Fibroblast of the aortic adventitia (primary cell): ENCODE data around the gene CHST2. TPM values are rescaled to one million over a fixed set of nuclear protein-coding genes. Genes with fewer than 3 reads are reported as not detected.

ENCODE experiments used
- DNase-seq: peaks from one replicate; pipeline ENCODE4 v3.0.0-alpha.2; 2010; ENCODE audit warnings: low read depth
- H3K4me3 ChIP-seq: 2 replicates; pipeline ENCODE4 v1.5.1; 2011; ENCODE audit warnings: low read depth, mild to moderate bottlenecking, control low read depth, low read length, moderate library complexity
- CTCF ChIP-seq: IDR thresholded peaks from 2 replicates; pipeline ENCODE4 v1.5.1; 2011; ENCODE audit warnings: mild to moderate bottlenecking, low read length, control low read depth, inconsistent platforms; ENCODE audit not compliant: insufficient read depth
- total RNA-seq: library from RNA; depleted of rRNA; stranded (reverse); fragments of >200 nt; gene quantifications from 2 replicates; pipeline ENCODE4 v1.2.3, GENCODE V29; 2012; ENCODE audit warnings: low replicate concordance

The CHST2 gene
- total RNA-seq, 1 donor = 5.0 TPM

DNA sequence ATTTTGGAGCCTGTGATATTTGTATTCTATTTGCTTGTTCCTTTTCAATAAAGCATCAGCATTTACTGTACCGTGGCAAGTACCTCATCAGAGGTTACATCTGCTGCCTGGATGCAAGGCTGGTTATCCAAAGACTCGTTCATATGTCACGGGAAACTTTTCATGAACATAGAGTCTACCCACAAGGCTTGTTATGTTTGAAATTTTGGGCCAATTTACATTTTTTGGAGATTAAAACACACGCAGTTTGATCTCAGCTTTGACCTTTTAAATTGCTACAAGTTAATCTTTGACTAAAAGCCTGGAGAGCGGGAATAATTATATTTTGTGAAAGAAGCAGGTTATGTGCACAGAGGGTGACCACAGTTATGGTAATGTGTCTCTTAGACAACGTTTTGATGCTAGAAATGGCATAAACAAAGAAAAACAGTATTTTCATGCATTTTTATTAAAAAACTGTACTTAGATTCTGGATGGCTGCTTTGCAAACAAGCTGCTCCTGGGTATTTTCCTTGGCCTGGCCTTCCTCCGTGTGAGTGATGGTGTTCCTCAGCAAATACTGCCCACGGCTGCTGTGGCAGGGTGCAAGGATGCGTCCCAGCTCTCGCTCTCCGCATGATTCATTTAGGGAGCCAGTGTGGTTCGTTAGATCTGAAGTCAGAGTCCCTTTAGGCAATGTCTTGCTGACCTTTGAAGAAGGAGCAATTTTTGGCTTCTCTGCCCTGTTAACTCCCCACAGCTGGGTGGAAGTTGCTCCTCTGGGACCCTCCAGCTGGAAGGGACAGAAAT is 27.1 kb downstream of the CHST2 start:
- no peak overlapping the region for H3K4me3 ChIP-seq
- no peak for TF ChIP-seq CTCF
- no peak for DNase-seq

DNA sequence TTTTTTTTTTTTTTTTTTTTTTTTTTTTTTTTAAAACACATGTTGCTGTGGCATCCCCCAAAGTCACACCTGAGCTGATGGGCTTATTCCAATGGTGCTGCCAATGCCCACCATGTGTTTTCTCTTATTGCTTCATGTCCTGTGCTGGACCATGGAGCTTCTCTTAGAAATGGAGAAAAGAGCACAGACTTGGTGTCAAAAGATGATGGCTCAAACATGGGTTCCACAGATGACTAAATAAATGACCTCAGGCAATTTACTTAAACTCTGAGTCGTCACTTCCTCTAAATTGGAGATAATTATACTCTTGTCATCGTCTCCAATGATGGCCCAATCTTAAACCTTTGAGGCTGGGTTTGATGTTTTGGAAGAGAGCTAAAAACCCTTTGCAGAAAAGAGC is 28.1 kb downstream of the CHST2 start:
- TF ChIP-seq CTCF = no peak
- no peak for DNase-seq
- H3K4me3 ChIP-seq = no peak overlapping the region

DNA sequence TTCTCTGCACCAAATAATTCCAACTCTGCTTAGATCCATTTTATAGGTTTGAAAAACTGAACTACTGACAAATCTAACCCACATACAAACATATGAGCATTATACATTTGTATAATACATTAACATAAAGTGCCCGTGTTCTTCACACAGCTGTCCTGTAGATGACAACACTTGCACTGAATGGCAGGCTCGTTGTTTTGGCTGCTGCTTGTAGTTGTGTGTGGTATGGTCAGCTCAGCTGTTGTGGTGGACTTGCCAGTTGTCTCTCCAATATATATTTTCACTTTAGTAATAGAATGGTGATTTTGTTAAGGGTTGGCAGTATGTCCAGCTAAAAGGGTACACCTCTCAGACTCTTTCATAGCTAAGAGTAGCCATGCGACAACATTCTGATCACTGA is 30.5 kb downstream of the CHST2 start:
- no peak overlapping the region for H3K4me3 ChIP-seq
- TF ChIP-seq CTCF = no peak
- DNase-seq = no peak

DNA sequence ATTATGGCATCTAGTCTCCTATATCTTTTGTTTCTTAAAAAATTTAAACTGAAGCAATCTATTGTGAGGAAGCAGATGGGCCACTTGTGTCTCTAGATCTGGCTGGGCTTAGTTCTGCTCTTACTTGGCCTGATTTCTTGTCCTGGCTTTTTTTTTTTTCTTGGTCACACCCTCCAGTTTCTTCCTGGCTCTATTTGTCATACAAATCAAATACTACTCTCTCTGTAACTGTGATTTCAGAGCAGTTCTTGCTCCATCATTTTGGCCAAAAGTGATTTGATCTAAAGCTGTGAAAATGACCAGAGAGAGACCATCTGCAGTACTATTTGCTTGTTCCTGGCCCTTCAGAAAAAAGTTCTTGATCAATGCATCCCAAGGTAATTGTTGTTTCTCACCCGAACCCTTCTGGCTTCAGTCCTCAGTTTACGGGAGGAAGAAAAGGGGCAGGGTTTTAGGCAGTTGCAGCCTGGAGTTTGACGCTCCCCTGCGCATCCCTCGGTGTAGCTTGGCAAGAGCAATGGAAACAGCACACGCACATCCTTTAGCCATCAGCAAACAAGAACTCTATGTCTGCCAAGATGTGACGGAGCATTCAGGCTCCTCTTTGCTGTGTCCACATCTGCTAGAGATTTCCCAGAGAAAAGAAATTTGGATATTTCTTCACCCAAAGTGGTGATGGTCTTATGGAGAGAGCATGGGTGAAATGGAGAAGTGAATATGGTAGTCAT is 31.6 kb downstream of the CHST2 start:
- no peak for TF ChIP-seq CTCF
- peak; percentile 74 for DNase-seq
- no peak overlapping the region for H3K4me3 ChIP-seq

DNA sequence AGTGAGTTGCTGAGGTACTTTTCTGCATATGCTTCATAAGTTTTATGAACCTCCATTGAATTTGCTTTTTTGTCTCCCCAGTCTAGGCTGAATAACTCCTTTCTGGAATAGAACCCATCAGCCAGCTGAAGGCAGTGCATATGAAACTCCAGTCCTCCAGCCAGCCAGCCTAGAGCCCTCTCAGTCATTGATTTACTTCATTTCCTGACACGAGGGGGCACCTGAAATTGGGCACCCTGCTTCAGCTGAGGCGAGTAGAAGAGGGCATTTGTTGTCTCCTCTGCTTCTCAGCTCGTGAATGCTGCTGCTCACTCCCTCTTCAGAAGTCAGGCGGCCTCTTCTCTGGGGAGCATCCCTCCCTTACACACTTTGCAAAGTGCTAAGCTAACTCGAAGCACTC is 32.5 kb downstream of the CHST2 start:
- no peak for DNase-seq
- TF ChIP-seq CTCF = no peak
- H3K4me3 ChIP-seq = no peak overlapping the region

DNA sequence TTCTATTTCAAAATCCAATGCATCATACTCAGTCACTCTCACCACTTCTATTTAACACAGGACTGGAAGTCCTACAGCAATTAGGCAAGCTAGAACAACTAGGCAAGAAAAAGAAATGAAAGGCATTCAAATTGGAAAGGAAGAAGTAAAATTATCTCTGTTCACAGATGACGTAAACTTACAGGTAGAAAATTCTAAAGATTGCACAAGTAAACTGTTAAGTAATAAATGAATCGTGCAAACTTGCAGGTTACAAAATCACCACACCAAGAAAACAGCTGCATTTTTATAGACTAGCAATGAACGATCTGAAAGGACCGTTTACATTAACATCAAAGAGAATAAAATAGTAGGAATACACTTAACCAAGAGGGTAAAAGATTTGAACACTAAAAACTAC is 36.2 kb downstream of the CHST2 start:
- DNase-seq = no peak
- H3K4me3 ChIP-seq = no peak overlapping the region
- no peak for TF ChIP-seq CTCF
